GM21381 (cell line): ENCODE measurements around the gene NOP14.
"Not testable (repeated sequence)": the region's sequence is repeated elsewhere in the genome, so short reads cannot be mapped to it uniquely, and the experiment has no call there.

Source experiments
- ATAC-seq: cut with Tn5 transposase; IDR thresholded peaks from one replicate; pipeline ENCODE4 v1.9.1; 2021; ENCODE audit warnings: mild to moderate bottlenecking, moderate library complexity; ENCODE audit not compliant: unreplicated experiment

Gene NOP14

GRCh38 chr4:2963175-2963965 is at the start of gene NOP14, which contains the start of gene GRK4:
Gene NOP14, minus strand, starts transcription at chr4:2963406. Its CDS starts 87 bp downstream, at chr4:2963319.
Gene GRK4, plus strand, starts transcription at chr4:2963571. Its CDS starts 500 bp downstream, at chr4:2964071.
- ATAC-seq, result peak; percentile 91

- no peak for ATAC-seq
Observed at GRCh38 chr4:3011456-3012220, 48.4 kb upstream of the NOP14 start.

- ATAC-seq, result no peak
Observed at GRCh38 chr4:3010998-3011397, 47.8 kb upstream of the NOP14 start.

GRCh38 chr4:3010577-3010976 is 47.4 kb upstream of the NOP14 start:
- no peak for ATAC-seq

- no peak for ATAC-seq
Observed at GRCh38 chr4:3009422-3009821, 46.2 kb upstream of the NOP14 start.

- ATAC-seq, result no peak
Observed at GRCh38 chr4:3007724-3008123, 44.5 kb upstream of the NOP14 start.

- ATAC-seq, result no peak
Observed at GRCh38 chr4:2996415-2996814, 33.2 kb upstream of the NOP14 start.

- no peak for ATAC-seq
Observed at GRCh38 chr4:2995546-2996265, 32.5 kb upstream of the NOP14 start.

- ATAC-seq, result no peak
Observed at GRCh38 chr4:2994917-2995316, 31.7 kb upstream of the NOP14 start.

- no peak for ATAC-seq
Observed at GRCh38 chr4:2991243-2991642, 28.0 kb upstream of the NOP14 start.

- not testable (repeated sequence) for ATAC-seq
Observed at GRCh38 chr4:2983715-2984114, 20.5 kb upstream of the NOP14 start.

- ATAC-seq, result no peak
Observed at GRCh38 chr4:2982012-2982411, 18.8 kb upstream of the NOP14 start.

GRCh38 chr4:2981256-2981819 is 18.1 kb upstream of the NOP14 start:
- ATAC-seq, result no peak

GRCh38 chr4:2977211-2978088 is 14.2 kb upstream of the NOP14 start:
- ATAC-seq, result no peak

- no peak for ATAC-seq
Observed at GRCh38 chr4:2971275-2971674, 8.1 kb upstream of the NOP14 start.

GRCh38 chr4:2968381-2968780 is 5.2 kb upstream of the NOP14 start:
- no peak for ATAC-seq

- no peak for ATAC-seq
Observed at GRCh38 chr4:2965262-2965661, 2.1 kb upstream of the NOP14 start.

- no peak for ATAC-seq
Observed at GRCh38 chr4:2964706-2965258, 1.6 kb upstream of the NOP14 start.

GRCh38 chr4:2963966-2964471 is 813 bp upstream of the NOP14 start:
- peak; percentile 29 for ATAC-seq
